ENCODE measurements around the gene FBLIM1.

FBLIM1 gene

DNA sequence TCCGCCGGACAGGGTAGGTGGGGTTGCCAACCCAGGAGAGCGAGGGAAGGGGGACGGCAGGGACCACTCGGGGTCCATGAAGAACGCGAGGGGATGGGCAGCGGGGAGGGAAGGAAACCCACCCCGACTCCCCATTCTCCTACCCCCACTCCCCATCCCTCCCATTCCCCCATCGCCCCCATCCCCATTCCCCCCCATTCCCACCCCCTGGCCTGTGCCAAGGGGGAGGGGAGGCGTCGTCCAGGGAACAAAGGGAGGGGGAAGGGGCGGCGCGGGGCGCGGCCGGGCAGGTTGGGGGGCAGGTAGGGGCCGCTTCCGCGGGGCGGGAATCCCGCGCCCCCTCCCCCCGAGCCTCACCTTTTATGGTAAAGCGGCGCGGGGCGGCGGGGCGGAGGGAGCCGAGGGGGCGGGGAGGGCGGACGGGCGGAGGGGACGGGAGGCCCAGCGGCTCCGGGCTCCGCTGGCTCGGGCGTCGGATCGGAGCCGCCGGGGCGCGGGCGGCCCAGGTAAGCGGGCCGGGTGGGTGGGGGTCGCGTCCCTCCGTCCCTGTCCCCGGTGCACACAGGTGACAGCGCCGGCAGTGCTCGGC lies at the start of gene FBLIM1:
Gene FBLIM1, plus strand, starts transcription at position 453 of the 589 bp plus-strand sequence. CDS start 6,189 bp downstream, outside the sequence.
- peak; percentile 39 for DNase-seq (ENCODE audit: low spot score)

DNA sequence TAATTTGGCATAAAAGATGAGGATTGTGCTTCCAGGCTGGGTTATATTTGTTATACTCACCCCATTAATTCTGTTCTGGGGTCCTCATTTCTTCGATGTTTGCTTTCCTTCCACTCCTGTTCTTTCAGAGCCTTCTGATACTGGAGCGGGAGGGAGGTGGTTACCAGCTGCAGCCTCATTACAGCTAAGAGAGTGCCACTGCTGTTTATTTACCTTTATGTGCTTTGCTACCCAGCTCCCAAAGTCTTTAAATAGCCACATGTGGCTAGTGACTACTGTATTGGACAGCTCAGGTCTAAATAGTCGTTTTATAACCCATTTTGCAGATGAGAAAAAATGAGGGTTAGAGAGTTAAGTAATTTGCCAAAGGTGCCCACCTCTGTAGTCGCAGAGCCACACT lies 49.4 kb upstream of the FBLIM1 start:
- no peak for DNase-seq (ENCODE audit: low spot score)
- TF ChIP-seq CTCF (IDR thresholded peaks at IDR 0.05; ENCODE audit: extremely low read depth, missing control alignments), result no peak

More for the DNA sequence above, at the start of gene FBLIM1:
- no peak for TF ChIP-seq CTCF (IDR thresholded peaks at IDR 0.05; ENCODE audit: extremely low read depth, missing control alignments)

DNA sequence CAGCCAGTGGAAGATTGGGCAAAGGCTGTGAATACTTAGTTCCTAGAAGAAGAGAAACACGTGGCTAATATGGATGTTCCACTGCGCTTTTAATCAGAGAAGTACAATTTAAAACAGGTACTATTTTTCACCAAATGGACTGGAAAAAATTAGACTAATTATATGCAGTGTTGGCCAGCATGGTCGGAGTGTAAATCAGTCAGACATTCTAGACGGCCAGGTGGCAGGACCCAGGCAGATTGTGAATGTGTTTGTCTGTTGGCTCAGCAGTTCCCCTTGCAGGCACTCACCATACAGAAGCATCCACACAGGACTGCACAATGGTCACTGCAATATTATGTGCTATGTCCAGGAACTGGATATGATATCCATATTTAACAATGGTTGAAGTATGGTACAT lies 46.4 kb upstream of the FBLIM1 start:
- TF ChIP-seq CTCF (IDR thresholded peaks at IDR 0.05; ENCODE audit: extremely low read depth, missing control alignments), result no peak
- no peak for DNase-seq (ENCODE audit: low spot score)

GRCh38 chr1:15714406-15715136 lies 44.0 kb upstream of the FBLIM1 start:
- no peak for DNase-seq (ENCODE audit: low spot score)
- TF ChIP-seq CTCF (IDR thresholded peaks at IDR 0.05; ENCODE audit: extremely low read depth, missing control alignments), result no peak

DNA sequence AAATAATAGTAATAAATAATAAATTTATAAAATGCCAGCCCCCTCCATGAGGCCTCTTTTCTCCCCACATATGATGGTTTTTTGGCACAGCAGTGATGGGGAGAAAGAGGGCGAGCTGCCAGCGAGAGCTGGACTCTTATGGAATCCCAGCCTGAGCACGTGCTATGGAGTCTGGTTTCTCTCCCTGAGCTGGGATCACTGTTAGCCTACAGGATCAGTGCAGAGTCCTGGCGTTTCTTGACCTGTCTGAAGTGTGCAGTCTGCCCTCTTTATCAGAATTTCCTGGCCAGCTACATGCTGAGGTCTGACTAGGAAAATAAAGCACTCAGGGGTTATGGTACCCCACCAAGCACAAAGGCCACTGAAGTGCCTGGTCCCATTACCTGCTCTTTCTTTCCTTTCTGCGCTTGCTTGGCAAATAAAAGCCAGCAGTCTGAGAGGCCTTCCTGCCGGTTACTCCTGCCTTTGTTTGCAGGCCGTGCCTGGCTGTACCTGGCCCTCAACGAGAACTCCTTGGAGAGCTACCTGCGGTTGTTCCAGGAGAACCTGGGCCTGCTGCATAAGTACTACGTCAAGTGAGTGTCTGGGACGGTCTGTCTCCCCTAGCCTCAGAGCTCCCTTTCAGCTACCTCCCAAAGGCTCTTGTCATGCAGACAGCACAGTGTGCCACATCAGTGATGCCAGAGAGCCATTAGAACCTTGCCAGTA lies 41.0 kb upstream of the FBLIM1 start:
- no peak for DNase-seq (ENCODE audit: low spot score)
- no peak for TF ChIP-seq CTCF (IDR thresholded peaks at IDR 0.05; ENCODE audit: extremely low read depth, missing control alignments)

DNA sequence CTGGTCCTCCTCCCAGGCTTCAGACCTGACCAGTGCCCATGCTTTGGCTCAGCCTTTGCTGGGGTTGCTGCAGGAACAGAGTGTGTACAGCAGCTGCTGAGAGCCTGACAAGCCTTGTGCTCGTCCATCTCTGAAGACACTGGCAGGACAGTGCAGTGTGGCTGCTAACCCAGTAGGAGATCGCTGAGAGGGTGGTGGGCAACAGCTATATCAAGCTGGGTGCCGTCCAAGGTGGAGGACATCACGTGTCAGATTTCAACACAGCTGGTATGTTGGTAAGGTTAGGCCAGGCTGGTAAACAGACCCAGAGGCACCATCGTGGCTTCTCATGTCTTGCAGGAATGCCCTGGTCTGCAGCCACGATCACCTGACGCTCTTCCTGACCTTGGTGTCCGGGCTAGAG lies 40.4 kb upstream of the FBLIM1 start:
- DNase-seq (ENCODE audit: low spot score), result no peak
- TF ChIP-seq CTCF (IDR thresholded peaks at IDR 0.05; ENCODE audit: extremely low read depth, missing control alignments), result no peak

All from GM20000 (cell line).